CD4-positive, alpha-beta T cell treated with Interleukin-4 for 4 hours (primary cell): ENCODE measurements around the gene BANP.

Source experiments
- DNase-seq: peaks from one replicate; pipeline ENCODE4 v3.0.0-alpha.2; 2020

BANP gene

GRCh38 chr16:87949071-87949744 is 2.0 kb upstream of the BANP start:
- no peak for DNase-seq

- DNase-seq = no peak
Measured at GRCh38 chr16:87951552-87952538, 611 bp downstream of the BANP start.

GRCh38 chr16:87952751-87953150 is 1.5 kb downstream of the BANP start:
- DNase-seq = no peak

GRCh38 chr16:87953308-87954215 is 2.3 kb downstream of the BANP start:
- no peak for DNase-seq

DNA sequence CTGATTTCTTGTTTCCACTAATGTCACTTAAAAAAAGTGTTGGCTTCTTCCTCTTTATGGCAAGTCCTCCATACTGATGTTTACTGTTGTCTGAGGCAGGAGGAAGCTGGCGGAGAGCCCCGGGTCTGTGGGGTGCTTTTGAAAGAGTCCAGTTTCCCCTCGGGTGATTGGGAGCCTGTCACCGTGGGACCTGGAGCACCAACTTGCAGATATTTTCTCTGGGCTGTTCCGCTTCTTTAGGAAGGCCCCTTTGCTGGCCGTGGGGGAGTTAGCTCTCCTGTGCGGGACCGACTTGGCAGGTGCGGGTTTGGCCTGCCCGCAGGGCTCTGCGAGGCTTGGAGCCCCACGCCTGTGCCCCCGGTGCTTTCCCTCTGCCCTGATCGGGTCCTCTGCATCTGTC is 3.1 kb downstream of the BANP start:
- no peak for DNase-seq

- no peak for DNase-seq
Measured at GRCh38 chr16:87954826-87955225, 3.6 kb downstream of the BANP start.

GRCh38 chr16:87955302-87956097 is 4.3 kb downstream of the BANP start:
- no peak for DNase-seq

- DNase-seq = no peak
Measured at GRCh38 chr16:87956098-87956364, 4.8 kb downstream of the BANP start.

GRCh38 chr16:87956365-87957231 is 5.4 kb downstream of the BANP start:
- DNase-seq = peak; percentile 79

DNA sequence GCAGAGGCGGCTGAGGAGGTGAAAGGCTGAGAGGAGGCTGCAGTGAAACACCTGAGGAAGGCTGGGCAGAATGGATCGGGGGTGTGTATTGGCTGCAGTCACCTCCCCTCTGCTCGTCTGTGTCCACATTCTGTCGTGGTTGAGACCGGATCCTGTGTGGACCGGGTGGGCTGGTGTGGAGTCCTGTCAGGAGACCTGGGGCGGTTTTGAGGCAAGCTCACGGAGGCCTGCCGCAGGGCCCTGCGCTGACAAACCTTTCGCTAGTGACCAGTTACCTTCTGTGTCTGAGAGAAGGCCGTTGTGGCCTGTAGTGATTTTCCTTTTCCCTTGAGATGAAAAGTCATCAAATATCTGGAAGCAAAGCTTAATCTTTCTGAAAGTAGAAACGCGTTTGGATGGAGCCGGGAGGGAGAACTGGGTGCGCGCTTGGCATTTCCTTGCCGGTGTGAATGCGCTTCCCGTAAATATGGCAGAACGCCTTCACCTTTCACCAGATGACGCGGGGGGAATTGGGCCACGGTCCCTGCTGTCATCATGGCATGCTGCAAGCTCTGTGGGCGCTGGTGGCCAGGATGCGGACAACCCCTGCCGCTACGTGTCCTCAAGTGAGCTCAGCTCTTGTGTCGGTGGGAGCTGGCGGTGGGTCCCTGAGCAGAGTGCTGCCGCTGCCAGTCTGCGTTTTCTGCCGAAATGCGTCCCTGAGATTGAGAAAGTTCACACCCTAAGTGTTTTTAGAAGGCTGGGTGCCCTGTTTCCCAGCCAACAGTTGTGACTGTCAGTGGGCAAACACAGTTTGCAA is 6.3 kb downstream of the BANP start:
- DNase-seq = no peak

DNA sequence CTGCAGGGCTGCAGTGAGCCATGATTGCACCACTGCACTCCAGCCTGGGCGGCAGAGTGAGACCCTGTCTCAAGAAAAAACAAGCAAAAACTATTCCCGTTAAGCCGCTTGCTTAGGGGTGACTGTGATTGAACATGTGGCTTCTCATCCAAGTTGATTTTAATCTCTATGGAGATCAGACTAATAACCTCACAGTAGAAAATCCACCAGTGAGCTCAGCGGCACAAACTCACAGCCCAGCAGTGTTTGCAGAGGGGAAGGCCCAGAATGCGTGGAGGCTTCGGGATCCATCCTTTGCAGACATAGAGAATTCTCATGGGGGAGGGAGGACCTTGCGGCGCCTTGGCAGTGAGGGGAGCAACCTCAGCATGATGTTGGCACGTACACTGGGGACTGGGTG is 7.4 kb downstream of the BANP start:
- no peak for DNase-seq

GRCh38 chr16:87959391-87959990 is 8.3 kb downstream of the BANP start:
- DNase-seq = no peak

GRCh38 chr16:87960296-87960695 is 9.1 kb downstream of the BANP start:
- no peak for DNase-seq

DNA sequence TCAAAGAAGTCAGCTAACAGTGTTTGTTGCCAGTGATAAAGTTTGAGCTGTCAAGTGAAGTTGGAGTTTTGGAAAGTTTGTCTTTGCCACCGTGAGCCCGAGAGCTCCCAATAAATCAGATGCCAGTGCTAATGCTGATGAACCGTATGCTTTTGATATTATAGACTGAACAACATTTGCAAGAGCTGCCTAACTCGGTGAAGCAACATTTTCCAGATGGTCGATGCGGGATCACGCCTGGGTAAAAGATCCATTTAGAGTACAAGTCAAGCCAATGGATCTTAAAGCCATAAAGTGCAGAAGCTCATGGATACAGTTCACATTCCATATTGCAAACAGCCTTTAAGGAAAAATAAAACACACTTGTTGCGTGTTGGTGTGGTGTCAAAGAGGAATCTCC is 9.6 kb downstream of the BANP start:
- no peak for DNase-seq

- no peak for DNase-seq
Measured at GRCh38 chr16:87961623-87962022, 10.4 kb downstream of the BANP start.

DNA sequence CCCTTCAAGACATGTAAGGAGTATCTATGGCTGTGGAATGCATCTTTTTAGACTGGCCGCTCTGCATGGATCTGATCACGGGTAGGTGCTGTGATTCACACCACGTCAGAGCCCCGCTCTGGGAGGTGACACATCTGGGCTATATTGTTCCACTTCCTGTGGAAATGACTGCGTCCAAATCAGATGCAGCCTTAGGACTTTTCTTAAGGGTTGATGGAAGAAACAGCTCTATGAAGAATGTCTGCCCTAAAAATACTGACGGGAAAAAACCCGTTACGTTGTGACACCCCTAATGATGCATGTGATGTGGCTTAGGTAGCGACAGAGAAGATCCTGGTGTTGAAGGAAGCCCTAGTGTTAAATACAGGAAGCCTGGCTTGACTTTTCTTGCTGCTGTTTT is 12.2 kb downstream of the BANP start:
- DNase-seq = peak; percentile 57

DNA sequence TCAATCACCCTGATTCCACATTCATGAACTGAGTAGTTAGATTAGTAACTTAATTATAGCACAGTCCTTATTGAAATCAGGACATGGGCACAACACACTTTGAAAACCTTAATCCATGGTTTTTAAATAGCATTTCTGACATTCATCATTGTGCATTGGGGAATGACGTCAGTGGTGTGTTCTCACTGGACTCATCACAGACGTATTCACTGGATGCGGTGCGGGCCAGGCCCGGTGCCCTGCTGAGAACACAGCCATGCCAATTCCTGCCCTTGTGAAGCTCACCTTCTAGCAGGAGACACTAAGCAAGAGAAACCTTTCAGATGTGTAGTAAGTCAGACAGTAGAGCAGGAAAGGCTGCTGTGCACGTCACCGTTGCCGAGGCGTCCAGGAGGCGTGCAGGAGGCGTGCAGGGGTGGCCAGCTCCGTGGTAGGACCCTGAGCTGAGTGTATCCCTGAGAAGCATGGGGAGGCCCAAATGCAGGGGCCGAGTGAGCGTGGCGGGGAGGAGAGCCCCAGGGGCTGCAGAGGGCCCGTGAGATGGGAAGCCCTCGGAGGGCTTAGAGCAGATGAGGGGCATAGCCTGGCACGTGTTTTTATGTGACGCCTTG is 12.9 kb downstream of the BANP start:
- no peak for DNase-seq

- DNase-seq = no peak
Measured at GRCh38 chr16:87965417-87965816, 14.2 kb downstream of the BANP start.

DNA sequence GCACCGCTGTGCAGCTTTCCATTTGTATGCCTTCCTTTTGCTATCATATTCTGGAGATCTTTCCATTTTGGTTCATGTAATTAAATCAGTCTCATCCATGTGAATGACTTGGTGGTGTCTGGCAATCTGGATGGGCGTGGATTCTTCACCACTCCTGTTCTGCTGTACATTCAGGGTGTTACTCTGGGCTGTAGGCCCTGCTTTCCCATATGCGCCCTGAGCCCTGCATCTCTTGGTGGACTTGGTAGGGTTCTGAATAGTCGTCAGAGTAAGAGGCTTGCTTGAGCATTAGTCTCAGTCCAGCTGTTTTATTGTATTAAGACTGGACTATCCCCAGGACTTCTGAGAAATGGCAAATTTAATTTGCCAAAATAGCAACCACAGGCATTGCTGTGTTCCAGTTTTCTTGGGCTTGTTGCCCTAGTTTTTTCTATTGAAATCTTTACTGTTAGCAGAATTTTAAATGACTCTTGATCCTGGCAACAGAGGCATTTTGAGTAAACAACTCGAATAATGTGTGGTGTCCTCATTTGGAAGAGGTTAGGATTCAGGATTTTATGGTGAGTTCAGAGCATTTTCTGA is 14.9 kb downstream of the BANP start:
- no peak for DNase-seq
